Hematopoietic multipotent progenitor cell treated with erythropoietin and hydrocortisone succinate and interleukin-3 and kit ligand, for 17 days (in vitro differentiated cells): Measurements from ENCODE around the gene SOD3.

Source experiments
- DNase-seq: peaks from one replicate; pipeline ENCODE4 v3.0.0-alpha.2; 2015; ENCODE audit warnings: low spot score

SOD3 gene

DNA sequence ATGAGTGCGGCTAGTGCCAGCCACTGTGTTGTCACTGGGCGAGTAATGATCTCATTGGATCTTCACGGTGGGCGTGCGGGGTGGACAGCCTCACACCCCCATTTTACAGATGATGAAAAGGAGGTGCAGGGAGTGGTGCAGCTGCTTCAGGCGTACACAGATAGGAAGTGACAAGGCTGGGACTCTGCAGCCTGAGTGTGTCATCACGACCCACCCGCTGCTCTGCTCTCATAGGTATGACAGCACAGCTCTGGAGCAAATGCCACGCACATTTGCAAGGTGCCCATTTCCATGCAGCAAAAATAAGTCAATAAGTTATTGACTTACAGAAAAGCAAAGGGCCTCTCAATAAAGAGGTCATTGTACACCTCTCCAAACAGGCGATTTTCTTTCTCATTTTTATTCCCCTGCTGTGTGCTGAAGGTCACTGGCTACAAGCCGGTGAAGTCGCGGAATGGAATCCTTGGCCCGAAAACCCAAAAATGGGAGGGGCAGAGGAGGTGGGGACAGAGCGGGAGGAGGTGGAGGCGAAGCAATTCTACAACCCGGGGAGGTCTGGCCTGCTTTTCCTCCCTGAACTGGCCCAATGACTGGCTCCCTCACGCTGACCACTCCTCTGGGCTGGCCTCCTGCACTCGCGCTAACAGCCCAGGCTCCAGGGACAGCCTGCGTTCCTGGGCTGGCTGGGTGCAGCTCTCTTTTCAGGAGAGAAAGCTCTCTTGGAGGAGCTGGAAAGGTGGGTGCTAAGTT lies at the start of gene SOD3:
TSS of gene SOD3 (plus strand) at position 658 of the 750 bp plus-strand sequence. CDS start 3,949 bp downstream, outside the sequence.
- DNase-seq, result no peak

GRCh38 chr4:24747234-24747975 lies 48.0 kb upstream of the SOD3 start:
- no peak for DNase-seq

DNA sequence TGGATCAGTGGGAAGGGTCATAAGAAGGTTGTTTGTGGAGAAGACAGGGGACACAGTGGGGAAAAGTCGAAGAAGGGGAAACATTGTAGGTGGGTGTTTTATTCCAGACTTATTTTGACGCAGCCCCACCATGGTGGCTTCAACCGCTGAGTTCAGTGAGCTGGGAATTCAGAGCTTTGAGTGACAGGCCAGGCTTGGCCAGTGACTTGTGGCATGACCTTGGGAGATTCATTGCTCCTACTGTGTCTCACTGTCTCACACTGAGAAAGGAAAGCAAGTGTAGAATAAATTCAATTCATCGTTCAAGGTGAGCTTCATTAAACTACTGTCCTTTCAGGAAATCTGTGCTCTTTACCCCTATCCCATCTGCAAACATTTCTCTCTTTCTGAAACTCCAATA lies 47.4 kb upstream of the SOD3 start:
- DNase-seq, result no peak

GRCh38 chr4:24748758-24749350 lies 46.5 kb upstream of the SOD3 start:
- DNase-seq, result no peak

GRCh38 chr4:24750106-24750505 lies 45.3 kb upstream of the SOD3 start:
- DNase-seq, result no peak

DNA sequence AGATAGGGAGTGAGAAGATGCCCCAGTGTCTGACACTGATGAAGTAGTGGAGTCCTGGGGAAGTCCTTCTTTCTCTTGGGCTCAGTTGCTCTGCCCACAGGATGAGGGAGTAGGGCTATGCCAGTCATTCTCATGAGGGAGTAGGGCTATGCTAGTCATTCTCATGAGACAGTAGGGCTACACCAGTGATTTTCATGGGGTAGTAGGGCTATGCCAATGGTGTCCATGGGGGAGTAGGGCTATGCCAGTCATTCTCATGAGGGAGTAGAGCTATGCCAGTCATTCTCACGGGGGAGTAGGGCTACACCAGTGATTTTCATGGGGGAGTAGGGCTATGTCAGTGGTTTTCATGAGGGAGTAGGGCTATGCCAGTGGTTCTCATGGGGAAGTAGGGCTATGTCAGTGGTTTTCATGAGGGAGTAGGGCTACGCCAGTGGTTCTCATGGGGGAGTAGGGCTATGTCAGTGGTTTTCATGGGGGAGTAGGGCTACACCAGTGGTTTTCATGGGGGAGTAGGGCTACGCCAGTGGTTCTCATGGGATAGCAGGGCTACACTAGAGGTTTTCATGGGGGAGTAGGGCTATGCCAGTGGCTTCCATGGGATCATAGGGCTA lies 43.3 kb upstream of the SOD3 start:
- DNase-seq, result no peak

DNA sequence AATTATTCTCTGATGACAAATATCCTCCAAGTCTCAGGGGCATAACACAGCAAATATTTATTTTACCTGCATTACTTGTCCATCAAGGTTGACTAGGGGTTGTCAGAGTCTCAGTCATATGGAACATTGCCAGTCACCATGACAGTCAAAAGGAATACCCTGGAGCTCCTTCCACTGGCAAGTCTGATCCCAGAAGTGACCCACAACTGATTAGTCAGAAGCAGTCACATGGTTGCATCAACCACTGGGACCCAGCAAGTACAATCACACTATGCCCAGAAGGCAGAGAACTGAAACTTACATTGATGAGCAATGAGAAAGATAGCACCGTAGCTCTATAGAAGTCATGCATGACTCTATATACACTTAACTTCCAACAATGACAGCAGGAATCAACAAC lies 41.9 kb upstream of the SOD3 start:
- DNase-seq, result no peak

DNA sequence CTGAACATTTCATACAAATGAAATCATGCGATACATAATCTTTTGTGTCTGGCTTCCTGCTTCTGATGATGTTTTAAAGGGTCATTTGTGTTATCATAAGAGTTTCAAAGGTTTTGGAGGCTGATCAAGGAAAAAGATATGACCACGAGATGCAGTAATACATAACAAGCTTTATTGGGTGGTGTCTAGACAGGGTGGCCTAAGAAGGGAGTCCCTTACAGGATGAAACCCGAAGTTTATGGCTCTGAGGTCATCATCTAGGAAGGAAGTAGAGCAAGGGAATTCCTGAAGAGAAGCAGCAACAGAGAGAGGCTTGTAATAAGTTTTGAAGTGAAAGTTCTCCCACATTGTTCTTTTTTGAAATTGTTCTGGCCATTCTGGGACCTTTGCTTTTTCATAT lies 40.8 kb upstream of the SOD3 start:
- no peak for DNase-seq

DNA sequence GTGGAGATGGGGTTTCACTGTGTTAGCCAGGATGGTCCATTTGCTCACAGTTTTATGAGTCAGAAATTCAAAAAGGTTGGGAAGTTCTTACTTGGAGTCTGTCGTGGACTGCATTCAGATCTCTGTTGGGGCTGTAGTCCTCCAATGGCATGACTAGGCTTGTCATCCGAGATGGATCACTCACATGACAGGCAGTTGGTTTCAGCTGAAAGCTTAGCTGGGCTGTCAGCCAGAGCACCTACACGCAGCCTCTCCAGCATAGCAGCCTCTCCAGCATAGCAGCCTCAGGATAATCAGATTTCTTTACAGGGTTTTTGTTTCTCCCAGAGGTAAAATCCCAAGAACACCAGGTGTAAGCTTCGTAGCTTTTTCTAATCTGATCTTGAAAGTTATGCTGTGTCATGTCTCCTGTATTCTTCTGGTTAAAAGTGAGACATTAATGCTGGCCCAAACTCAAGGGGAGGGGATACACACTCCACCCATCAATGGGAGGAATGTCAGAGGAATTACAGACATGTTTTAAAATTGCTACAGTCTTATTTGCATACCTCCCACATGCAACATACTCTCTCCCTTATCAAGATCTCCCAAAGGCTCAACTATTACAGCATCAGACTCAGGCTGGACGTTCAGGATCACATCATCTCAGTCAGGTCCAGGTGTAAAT lies 31.6 kb upstream of the SOD3 start:
- DNase-seq, result no peak

DNA sequence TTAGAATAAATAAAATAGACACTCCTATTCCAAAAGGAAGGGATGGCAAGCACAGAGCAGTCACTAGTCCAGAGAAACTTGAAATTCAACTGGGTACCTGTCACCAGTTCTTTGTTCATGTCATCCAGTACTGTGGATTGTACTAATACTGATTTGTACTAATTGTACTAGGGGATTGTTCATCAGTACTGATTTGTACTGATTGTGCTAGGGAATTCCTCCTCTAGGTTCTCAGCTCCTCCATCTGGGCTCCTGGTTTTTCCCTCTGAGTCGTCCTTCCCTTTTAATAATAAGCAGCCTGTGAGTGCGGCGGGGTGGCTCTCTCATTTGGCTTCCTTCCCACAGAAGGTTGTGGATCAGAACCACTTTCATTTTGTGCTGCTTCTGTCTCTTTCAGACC lies 31.0 kb upstream of the SOD3 start:
- DNase-seq, result no peak

- DNase-seq, result no peak
These were observed 29.9 kb upstream of the SOD3 start for GRCh38 chr4:24765376-24765988.

DNA sequence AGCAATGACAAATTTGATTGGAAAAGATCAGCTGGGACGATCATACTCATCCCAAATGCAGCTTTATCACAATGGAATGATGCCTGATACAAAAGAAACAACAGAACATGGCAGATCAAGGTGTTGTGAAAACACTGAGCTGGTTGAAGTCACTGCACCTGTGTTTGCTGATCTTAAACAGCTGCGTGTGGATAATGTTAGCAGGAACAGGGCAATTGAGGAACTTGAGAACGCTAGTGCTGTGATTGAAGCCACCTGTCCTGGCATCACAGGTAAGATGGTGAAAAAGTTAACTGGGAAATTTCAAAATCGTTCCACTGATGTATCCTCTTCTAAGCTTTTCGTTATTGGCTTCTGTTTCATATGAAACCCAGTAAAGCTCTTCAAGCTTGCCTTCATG lies 27.4 kb upstream of the SOD3 start:
- no peak for DNase-seq

GRCh38 chr4:24768604-24769003 lies 26.8 kb upstream of the SOD3 start:
- DNase-seq, result no peak

- no peak for DNase-seq
These were observed 25.8 kb upstream of the SOD3 start for GRCh38 chr4:24769571-24769970.

DNA sequence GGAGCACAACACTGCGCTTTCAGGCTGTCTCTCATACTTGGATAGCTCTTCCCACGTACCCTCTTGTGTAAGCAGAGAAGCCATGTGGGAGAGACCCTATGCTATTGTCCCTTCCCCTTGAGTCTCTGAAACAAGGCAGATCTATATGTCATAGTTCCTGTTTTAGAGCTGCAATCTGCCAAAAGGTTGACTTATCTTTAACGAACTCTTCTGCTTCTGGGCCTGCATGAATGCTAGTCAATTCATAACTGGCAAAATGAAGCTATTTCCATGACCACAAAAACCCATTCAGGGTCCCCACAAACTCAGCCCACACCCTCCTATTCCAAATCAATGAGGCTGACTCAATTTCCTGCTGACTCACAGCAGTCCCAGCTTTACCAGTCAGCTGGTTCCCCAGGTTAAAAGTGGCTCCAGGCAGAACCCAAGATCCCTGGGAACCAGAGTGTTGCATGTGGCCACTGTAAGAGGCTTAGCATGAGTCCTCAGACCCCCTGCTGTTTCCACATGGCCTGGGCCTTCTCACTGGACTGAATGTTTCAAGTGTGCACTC lies 25.3 kb upstream of the SOD3 start:
- no peak for DNase-seq

DNA sequence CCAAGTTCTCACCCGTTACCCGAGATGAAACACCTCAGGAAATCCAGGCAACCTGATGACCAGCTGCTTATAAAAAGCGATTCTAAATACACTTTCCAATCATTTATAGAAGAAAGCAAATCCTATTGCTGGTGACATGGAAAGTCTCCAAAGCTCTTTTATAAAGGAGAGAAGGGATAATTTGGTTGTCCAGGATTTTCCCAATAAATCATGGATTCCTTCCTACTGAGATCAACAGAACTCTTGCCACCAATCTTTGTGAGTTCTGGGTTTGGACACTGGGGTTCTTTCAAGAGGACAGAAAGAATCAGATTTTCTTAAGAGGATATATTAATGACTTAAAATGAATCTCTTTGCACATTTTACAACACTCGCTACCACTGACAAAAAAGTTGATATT lies 24.7 kb upstream of the SOD3 start:
- no peak for DNase-seq

- DNase-seq, result no peak
These were observed 24.1 kb upstream of the SOD3 start for GRCh38 chr4:24771241-24771640.

DNA sequence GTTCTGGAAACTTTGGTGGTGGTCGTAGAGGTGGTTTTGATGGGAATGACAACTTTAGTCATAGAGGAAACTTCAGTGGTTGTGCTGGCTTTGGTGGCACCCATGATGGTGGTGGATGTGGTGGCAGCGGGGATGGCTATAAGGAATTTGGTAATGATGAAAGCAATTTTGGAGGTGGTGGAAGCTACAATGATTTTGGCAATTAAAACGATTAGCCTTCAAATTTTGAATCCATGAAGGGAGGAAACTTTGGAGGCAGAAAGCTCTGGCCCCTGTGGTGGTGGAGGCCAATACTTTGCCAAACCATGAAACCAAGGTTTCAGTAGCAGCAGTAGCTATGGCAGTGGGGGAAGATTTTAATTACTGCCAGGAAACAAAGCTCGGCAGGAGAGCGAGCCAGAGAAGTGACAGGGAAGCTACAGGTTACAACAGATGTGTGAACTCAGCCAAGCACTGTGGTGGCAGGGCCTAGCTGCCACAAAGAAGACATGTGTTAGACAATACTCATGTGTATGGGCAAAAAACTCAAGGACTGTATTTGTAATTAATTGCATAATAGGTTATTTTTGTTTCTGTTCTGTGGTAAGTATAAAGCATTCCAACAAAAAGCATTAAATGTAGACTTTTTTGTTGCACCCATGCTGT lies 23.2 kb upstream of the SOD3 start:
- no peak for DNase-seq

DNA sequence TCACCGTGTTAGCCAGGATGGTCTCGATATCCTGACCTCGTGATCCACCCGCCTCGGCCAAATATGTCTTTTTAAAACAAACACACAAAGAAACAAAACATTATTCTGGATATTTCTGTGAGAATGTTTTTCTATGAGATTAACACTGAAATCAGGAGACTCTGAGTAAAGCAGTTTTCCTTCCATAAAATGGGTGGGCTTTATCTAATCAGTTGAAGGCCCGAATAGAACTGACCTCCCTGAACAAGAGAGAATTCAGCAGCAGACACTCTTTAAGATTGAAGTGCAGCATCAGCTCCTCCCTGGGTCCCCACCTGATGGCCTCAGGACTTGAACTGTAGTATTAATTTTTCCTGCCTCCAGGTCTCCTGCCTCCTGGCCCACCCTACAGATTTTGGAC lies 22.4 kb upstream of the SOD3 start:
- DNase-seq, result no peak

GRCh38 chr4:24774452-24774851 lies 20.9 kb upstream of the SOD3 start:
- DNase-seq, result no peak

- no peak for DNase-seq
These were observed 20.3 kb upstream of the SOD3 start for GRCh38 chr4:24775032-24775605.
